Bronchial epithelial cell (primary cell): ENCODE results near the gene CCRL2. TPM values are rescaled to one million over a fixed set of nuclear protein-coding genes. Genes with fewer than 3 reads are reported as not detected.

ENCODE experiments used
- DNase-seq: peaks from one replicate; pipeline ENCODE4 v3.0.0-alpha.2; 2010; ENCODE audit warnings: low read depth
- FAIRE-seq: peaks from 2 replicates; lab custom pipeline; 2011; peaks lifted over from hg19 to GRCh38; lab: Jason Lieb, UNC
- H3K27me3 ChIP-seq: 2 replicates; pipeline ENCODE4 v1.5.1; 2011; ENCODE audit warnings: low read length; ENCODE audit not compliant: control insufficient read depth, insufficient read depth
- H3K36me3 ChIP-seq: 2 replicates; pipeline ENCODE4 v1.5.1; 2011; ENCODE audit warnings: low read length; ENCODE audit not compliant: control insufficient read depth, insufficient read depth
- H3K4me3 ChIP-seq: 2 replicates; pipeline ENCODE4 v1.5.1; 2011; ENCODE audit warnings: mild to moderate bottlenecking, low read depth, low read length, control low read depth
- total RNA-seq: library from RNA; depleted of rRNA; stranded (reverse); fragments of >200 nt; gene quantifications from 2 replicates; pipeline ENCODE4 v1.2.1, GENCODE V29; 2014
- TF ChIP-seq, protein P1 (sequence below): IDR thresholded peaks from 2 replicates; pipeline ENCODE4 v1.5.1; 2011; ENCODE audit warnings: mild to moderate bottlenecking, moderate library complexity, low read length, control low read depth, inconsistent platforms; ENCODE audit not compliant: insufficient read depth, severe bottlenecking

The CCRL2 gene
- total RNA-seq, 1 donor from 2014 or later: 0.26 TPM

DNA sequence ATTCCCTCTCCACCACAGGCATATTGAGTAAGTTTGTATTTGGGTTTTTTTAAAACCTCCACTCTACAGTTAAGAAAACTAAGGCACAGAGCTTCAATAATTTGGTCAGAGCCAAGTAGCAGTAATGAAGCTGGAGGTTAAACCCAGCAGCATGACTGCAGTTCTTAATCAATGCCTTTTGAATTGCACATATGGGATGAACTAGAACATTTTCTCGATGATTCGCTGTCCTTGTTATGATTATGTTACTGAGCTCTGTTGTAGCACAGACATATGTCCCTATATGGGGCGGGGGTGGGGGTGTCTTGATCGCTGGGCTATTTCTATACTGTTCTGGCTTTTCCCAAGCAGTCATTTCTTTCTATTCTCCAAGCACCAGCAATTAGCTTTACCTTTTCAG, 37.9 kb upstream of the CCRL2 start:
- H3K36me3 ChIP-seq: no peaks in the 10 kb centered on the region
- TF ChIP-seq, protein P1, sequence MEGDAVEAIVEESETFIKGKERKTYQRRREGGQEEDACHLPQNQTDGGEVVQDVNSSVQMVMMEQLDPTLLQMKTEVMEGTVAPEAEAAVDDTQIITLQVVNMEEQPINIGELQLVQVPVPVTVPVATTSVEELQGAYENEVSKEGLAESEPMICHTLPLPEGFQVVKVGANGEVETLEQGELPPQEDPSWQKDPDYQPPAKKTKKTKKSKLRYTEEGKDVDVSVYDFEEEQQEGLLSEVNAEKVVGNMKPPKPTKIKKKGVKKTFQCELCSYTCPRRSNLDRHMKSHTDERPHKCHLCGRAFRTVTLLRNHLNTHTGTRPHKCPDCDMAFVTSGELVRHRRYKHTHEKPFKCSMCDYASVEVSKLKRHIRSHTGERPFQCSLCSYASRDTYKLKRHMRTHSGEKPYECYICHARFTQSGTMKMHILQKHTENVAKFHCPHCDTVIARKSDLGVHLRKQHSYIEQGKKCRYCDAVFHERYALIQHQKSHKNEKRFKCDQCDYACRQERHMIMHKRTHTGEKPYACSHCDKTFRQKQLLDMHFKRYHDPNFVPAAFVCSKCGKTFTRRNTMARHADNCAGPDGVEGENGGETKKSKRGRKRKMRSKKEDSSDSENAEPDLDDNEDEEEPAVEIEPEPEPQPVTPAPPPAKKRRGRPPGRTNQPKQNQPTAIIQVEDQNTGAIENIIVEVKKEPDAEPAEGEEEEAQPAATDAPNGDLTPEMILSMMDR: no peak
- H3K27me3 ChIP-seq: peaks cover 2% of the 10 kb centered on the region
- DNase-seq (no peak), FAIRE-seq (no peak)
- no peak overlapping the region for H3K4me3 ChIP-seq

DNA sequence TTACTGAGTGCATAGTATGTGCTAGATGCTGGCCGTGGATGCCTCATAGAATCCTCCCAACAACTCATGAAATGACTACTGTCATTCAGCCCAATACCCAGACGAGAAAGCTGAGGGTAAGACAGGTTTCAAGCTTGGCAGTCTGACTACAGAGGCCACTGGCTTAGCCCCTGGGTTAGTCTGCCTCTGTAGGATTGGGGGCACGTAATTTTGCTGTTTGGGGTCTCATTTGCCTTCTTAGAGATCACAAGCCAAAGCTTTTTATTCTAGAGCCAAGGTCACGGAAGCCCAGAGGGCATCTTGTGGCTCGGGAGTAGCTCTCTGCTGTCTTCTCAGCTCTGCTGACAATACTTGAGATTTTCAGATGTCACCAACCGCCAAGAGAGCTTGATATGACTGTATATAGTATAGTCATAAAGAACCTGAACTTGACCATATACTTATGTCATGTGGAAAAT, 37.4 kb upstream of the CCRL2 start:
- no peak overlapping the region for H3K4me3 ChIP-seq
- H3K36me3 ChIP-seq: no peaks in the 10 kb centered on the region
- DNase-seq: no peak
- TF ChIP-seq, protein P1: no peak
- no peak for FAIRE-seq
- peaks cover 6% of the 10 kb centered on the region for H3K27me3 ChIP-seq

DNA sequence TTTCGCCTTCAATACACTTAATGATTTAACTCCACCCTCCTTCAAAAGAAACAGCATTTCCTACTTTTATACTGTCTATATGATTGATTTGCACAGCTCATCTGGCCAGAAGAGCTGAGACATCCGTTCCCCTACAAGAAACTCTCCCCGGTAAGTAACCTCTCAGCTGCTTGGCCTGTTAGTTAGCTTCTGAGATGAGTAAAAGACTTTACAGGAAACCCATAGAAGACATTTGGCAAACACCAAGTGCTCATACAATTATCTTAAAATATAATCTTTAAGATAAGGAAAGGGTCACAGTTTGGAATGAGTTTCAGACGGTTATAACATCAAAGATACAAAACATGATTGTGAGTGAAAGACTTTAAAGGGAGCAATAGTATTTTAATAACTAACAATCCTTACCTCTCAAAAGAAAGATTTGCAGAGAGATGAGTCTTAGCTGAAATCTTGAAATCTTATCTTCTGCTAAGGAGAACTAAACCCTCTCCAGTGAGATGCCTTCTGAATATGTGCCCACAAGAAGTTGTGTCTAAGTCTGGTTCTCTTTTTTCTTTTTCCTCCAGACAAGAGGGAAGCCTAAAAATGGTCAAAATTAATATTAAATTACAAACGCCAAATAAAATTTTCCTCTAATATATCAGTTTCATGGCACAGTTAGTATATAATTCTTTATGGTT, 36.1 kb upstream of the CCRL2 start, which contains the start of gene CCR5:
Gene CCR5, plus strand, starts transcription at position 108 of the 680 bp plus-strand sequence. CDS start 1,957 bp downstream, outside the sequence.
- no peak for FAIRE-seq
- DNase-seq: no peak
- TF ChIP-seq, protein P1: no peak
- Histone ChIP-seq H3K27me3 (peaks cover 7% of the 10 kb centered on the region), H3K36me3 (no peaks in the 10 kb centered on the region), H3K4me3 (no peak within 1 kb of the TSS)

DNA sequence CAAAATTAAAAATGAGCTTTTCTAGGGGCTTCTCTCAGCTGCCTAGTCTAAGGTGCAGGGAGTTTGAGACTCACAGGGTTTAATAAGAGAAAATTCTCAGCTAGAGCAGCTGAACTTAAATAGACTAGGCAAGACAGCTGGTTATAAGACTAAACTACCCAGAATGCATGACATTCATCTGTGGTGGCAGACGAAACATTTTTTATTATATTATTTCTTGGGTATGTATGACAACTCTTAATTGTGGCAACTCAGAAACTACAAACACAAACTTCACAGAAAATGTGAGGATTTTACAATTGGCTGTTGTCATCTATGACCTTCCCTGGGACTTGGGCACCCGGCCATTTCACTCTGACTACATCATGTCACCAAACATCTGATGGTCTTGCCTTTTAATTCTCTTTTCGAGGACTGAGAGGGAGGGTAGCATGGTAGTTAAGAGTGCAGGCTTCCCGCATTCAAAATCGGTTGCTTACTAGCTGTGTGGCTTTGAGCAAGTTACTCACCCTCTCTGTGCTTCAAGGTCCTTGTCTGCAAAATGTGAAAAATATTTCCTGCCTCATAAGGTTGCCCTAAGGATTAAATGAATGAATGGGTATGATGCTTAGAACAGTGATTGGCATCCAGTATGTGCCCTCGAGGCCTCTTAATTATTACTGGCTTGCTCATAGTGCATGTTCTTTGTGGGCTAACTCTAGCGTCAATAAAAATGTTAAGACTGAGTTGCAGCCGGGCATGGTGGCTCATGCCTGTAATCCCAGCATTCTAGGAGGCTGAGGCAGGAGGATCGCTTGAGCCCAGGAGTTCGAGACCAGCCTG, 35.3 kb upstream of the CCRL2 start:
- H3K4me3 ChIP-seq: no peak overlapping the region
- H3K27me3 ChIP-seq: peaks cover 7% of the 10 kb centered on the region
- H3K36me3 ChIP-seq: no peaks in the 10 kb centered on the region
- FAIRE-seq (no peak), DNase-seq (no peak)
- TF ChIP-seq, protein P1: no peak

DNA sequence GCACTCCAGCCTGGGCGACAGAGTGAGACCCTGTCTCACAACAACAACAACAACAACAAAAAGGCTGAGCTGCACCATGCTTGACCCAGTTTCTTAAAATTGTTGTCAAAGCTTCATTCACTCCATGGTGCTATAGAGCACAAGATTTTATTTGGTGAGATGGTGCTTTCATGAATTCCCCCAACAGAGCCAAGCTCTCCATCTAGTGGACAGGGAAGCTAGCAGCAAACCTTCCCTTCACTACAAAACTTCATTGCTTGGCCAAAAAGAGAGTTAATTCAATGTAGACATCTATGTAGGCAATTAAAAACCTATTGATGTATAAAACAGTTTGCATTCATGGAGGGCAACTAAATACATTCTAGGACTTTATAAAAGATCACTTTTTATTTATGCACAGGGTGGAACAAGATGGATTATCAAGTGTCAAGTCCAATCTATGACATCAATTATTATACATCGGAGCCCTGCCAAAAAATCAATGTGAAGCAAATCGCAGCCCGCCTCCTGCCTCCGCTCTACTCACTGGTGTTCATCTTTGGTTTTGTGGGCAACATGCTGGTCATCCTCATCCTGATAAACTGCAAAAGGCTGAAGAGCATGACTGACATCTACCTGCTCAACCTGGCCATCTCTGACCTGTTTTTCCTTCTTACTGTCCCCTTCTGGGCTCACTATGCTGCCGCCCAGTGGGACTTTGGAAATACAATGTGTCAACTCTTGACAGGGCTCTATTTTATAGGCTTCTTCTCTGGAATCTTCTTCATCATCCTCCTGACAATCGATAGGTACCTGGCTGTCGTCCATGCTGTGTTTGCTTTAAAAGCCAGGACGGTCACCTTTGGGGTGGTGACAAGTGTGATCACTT, 34.3 kb upstream of the CCRL2 start:
- TF ChIP-seq, protein P1: peak; percentile 79
- peak; percentile 40 for DNase-seq

More for the DNA sequence above, 34.3 kb upstream of the CCRL2 start:
- no peaks in the 10 kb centered on the region for H3K36me3 ChIP-seq
- H3K27me3 ChIP-seq: peaks cover 9% of the 10 kb centered on the region
- no peak overlapping the region for H3K4me3 ChIP-seq
- peak; percentile 47 for FAIRE-seq
